Measurements from ENCODE around the gene PRTN3.

PRTN3 gene

DNA sequence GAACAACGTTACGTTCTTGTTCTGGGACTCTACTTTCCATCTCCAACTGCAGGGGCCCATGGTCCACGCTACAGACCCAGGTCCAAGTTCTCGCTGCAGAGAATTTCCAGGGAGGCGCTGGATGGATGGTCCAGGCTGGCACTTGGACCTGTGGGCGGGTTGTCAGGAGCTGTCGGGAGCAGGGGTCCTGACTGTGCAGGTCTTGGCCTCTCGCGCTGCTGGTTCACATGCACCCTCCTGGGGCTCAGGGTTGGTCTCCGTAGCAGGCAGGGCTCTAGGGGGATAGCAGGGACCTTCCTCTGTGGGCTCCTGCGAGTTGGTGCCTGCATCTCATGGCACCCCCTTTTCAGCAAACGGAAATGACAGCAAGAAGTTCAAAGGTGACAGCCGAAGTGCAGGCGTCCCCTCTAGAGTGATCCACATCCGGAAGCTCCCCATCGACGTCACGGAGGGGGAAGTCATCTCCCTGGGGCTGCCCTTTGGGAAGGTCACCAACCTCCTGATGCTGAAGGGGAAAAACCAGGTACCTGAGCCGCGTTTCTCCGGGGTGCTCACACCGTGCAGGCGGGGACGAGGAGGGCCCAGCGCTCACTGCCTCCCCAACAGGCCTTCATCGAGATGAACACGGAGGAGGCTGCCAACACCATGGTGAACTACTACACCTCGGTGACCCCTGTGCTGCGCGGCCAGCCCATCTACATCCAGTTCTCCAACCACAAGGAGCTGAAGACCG lies 36.9 kb upstream of the PRTN3 start:
- no peak for DNase-seq

DNA sequence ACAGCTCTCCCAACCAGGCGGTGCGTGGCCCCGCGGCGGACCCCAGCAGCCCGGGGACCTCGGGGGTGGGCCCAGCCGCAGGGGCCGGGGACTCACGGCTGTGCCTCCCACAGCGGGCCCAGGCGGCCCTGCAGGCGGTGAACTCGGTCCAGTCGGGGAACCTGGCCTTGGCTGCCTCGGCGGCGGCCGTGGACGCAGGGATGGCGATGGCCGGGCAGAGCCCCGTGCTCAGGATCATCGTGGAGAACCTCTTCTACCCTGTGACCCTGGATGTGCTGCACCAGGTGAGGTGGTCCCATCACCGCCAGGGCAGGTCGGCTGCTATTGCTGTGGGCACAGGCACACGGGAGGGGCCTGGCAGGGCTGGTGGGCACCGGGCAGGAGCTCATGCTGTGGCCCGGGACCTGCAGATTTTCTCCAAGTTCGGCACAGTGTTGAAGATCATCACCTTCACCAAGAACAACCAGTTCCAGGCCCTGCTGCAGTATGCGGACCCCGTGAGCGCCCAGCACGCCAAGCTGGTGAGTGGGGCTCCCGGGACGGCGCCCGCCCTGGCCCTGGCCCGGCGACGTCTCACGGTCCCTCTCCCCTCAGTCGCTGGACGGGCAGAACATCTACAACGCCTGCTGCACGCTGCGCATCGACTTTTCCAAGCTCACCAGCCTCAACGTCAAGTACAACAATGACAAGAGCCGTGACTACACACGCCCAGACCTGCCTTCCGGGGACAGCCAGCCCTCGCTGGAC lies 36.2 kb upstream of the PRTN3 start:
- no peak for DNase-seq

DNA sequence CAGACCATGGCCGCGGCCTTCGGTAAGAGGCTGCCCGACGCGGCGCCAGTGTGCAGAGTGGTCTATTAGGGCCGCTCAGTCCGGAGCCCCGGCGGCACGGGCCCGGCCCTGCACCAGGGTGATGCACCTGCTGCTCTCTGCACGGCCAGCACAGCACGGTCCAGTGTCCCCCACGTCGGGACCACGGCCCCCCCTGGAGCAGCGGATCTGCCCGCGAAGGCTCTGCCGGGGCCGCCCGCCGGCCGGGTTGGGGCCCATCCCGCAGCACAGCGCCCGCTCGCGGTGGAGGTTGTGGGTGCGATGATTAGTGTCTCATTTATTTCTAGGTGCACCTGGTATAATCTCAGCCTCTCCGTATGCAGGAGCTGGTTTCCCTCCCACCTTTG lies 35.6 kb upstream of the PRTN3 start:
- DNase-seq, result no peak

DNA sequence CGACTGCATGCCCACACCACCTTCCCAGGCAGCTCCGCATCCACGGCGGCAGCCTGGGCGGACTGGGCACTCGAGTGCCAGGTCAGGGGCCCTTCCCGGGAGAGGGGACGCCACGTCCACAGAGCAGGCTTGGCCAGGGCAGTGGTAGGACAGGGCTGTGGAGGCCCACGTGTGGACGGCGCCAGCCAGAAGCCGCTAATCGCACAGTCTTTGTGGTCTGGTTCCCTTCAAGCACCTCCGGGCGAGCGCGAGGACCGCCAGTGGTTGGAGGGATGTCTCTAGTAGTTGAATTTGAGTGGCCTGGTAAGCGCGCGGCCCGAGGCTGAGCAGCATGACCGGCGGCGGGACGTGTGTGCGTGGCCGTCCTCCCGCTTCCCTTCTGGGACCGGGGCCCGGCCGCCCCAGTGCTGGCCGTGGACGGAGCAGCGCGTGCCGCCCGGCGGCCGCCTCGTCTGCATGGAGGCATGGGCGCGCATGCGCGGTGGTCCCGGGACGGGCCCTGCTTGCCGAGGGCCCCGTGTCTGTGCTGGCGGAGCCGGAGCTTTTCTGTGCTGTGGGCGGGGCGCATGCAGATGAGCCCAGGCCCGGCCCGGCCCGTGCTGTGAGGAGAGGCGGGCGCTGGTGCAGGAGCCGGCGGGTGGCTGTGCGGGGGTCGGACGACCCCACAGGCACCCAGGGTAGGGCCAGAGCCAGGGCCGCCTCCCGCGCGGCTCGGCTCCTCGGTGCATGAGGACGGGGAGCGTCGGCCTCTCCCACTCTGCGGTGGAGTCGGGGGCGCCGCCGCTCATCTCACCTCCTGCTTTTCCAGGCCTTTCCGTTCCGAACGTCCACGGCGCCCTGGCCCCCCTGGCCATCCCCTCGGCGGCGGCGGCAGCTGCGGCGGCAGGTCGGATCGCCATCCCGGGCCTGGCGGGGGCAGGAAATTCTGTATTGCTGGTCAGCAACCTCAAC lies 34.9 kb upstream of the PRTN3 start:
- DNase-seq, result no peak

DNA sequence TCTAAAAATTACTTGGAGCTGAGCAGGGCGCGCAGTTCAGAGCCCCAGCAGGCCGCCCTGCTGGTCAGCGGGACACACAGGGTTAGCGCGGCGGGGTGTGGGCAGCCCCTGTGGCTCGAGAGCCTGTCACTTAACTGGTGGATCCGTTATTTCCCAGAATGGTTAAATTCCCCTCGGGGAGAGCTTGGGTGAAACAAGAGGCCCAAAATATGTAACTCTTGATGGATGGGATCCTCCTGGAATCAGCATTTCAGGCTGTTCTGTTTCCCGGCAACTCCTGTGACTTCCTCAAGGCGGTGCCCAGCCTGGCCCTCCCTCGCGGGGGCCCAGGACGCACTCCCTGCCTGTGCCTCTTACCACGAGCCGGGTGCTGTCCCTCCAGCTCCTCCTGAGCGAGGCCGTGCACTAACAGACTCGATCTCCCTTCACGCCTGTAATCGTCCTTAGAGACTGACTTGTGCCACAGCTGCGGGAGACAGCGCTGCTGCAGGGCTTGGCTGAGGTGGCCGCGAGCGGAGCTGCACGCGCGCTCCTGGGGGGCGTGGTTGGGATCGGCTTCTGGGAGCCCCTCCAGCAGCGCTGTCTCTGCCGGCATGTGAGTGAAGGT lies 33.9 kb upstream of the PRTN3 start:
- DNase-seq, result no peak

DNA sequence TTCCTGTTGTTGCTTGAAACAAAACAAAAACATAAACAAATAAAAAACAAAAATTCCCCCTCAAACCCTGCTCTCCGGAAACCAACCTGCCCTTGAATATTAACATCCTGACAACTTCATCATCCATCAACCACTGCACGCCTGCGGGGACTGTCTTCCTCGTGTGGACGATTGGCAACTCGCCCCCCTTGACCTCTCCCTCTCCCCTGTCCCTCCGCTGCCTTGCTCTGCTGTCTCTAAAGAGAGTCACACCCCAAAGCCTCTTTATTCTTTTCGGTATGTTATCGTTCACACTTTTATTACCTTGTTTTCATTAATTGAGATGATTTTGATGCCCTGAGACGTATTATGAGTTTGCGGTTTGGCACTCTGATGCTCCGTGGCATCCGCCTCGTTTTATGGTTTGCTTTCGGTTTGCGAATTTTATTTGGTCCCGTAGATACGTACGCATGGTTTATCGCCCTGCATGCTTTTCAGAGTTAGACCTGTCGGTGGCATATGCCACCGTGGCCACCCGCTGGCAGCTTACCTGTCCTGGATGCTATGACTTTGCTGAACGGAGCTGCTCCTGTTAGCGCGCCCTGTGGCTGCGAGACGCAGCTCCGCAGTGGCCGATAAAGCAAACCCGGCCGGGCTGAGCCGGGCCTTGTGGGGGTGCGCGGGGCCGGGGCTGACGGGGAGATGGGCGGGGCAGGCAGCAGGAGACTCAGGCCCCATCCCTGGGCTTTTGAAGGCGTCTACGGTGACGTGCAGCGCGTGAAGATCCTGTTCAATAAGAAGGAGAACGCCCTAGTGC lies 33.0 kb upstream of the PRTN3 start:
- DNase-seq, result no peak

DNA sequence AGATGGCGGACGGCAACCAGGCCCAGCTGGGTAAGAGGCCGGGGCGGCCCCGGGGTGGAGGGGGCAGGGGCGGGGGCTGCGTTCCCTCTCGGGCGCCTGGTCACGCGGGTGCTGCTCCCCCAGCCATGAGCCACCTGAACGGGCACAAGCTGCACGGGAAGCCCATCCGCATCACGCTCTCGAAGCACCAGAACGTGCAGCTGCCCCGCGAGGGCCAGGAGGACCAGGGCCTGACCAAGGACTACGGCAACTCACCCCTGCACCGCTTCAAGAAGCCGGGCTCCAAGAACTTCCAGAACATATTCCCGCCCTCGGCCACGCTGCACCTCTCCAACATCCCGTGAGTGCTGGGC lies 32.4 kb upstream of the PRTN3 start:
- DNase-seq, result no peak

DNA sequence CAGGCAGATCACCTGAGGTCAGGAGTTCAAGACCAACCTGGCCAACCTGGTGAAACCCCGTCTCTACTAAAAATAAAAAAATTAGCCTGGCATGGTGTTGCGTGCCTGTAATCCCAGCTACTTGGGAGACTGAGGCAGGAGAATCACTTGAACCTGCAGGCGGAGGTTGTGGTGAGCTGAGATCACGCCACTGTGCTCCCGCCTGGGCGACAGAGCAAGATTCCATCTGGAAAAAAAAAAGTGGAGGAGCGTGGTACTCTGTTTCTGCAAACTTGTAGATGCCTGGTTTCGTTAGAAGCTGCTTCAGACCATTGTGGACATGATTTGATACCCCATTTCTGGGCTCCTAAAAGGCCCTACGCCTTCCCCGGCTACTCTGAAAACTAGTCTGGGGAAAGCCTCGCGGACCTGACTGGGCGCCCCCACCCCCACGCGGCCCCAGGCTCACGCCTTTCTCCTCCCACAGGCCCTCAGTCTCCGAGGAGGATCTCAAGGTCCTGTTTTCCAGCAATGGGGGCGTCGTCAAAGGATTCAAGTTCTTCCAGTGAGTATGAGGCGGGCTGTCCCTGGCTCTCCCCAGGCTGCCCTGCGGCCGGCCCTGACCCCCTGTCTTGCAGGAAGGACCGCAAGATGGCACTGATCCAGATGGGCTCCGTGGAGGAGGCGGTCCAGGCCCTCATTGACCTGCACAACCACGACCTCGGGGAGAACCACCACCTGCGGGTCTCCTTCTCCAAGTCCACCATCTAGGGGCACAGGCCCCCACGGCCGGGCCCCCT lies 30.5 kb upstream of the PRTN3 start:
- DNase-seq, result no peak

DNA sequence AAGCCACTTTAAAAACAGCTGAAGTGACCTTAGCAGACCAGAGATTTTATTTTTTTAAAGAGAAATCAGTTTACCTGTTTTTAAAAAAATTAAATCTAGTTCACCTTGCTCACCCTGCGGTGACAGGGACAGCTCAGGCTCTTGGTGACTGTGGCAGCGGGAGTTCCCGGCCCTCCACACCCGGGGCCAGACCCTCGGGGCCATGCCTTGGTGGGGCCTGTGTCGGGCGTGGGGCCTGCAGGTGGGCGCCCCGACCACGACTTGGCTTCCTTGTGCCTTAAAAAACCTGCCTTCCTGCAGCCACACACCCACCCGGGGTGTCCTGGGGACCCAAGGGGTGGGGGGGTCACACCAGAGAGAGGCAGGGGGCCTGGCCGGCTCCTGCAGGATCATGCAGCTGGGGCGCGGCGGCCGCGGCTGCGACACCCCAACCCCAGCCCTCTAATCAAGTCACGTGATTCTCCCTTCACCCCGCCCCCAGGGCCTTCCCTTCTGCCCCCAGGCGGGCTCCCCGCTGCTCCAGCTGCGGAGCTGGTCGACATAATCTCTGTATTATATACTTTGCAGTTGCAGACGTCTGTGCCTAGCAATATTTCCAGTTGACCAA lies 29.8 kb upstream of the PRTN3 start:
- no peak for DNase-seq

DNA sequence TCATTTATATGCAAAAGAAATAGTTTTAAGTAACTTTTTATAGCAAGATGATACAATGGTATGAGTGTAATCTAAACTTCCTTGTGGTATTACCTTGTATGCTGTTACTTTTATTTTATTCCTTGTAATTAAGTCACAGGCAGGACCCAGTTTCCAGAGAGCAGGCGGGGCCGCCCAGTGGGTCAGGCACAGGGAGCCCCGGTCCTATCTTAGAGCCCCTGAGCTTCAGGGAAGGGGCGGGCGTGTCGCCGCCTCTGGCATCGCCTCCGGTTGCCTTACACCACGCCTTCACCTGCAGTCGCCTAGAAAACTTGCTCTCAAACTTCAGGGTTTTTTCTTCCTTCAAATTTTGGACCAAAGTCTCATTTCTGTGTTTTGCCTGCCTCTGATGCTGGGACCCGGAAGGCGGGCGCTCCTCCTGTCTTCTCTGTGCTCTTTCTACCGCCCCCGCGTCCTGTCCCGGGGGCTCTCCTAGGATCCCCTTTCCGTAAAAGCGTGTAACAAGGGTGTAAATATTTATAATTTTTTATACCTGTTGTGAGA lies 29.2 kb upstream of the PRTN3 start:
- DNase-seq, result no peak

DNA sequence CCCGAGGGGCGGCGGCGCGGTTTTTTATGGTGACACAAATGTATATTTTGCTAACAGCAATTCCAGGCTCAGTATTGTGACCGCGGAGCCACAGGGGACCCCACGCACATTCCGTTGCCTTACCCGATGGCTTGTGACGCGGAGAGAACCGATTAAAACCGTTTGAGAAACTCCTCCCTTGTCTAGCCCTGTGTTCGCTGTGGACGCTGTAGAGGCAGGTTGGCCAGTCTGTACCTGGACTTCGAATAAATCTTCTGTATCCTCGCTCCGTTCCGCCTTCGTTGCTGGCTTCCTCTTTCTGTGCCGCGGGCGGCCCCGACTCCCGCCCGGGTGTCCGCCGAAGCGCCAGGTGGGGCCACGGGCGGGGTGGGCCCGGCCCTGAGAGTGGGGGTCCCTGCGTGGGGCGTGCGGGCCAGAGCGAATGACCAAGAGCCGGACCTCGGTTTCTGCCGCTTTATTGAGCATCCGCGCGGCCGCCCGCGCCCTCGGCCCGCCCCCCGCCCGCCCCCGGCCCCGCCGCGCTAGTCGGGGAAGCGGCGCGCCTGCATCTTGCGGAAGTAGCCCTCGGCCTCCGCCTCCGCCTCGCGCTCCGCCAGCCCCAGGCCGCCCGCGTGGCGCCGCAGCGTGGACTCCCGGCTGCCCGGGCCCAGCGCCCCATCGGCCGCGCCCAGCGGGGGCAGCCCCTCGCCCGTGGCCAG lies 28.6 kb upstream of the PRTN3 start:
- DNase-seq, result no peak

DNA sequence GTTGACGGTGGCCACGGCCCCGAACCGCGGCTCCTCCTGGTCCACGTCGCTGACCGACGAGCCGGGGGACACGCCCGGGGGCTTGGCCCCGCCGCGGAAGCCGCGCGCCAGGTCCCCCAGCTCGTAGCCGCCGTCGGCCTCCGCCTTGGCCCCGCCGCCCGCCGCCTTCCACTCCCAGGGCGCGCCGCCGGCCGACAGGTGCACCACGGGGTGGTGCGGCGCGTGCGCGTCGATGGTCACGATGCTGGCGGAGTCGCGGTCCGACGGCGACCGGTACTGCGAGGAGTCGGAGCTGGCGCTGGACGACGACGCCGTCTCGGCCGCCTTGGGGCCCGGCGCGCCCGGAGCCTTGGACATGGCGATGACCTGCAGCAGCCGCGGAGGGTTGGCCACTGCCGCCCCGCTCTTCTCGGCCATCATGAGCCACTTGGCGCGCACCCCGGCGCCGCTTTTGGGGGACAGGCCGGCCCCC lies 28.0 kb upstream of the PRTN3 start:
- no peak for DNase-seq

DNA sequence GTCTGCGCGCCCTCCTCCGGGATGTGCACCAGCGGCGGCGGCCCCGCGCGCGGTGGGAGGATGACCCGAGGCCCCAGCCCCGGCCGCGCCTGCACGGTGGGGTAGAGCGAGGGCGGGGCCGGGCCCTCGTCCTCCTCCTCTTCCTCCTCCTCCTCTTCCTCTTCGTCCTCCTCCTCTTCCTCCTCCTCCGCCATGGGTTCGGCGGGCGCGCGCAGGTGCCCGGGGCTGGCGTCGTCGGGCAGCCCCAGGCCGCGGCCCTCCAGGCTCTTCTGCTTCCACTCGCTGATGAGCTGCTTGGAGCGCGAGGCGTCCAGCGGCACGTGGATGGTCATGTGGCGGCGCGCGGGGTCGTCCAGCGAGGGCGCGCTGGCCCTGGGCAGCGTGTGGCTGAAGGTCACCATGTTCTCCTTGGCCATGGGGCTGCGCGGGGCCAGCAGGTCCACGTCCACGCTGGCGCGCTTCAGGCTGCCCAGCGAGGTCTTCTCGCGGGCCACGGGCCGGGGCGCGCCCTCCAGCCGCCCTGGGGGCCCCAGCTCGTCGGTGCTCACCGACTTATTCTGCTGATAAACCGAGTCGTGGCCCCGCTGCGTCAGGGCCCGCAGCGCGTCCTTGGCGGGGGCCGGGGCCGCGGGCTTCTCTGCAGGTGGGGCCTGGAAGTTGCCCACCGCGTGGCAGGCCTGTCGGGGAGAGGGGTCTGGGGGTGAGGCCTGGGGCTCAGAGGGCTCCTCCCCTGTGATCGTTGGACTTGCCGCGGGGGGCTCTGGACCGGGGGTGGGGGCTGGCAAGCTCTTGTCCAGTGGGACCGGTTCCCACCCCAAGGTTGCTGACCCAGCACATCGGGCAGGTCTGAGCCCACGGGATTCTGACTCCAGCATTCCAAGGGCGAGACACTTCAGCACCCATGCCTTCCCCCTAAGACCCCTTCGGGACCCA lies 27.3 kb upstream of the PRTN3 start:
- DNase-seq, result no peak

DNA sequence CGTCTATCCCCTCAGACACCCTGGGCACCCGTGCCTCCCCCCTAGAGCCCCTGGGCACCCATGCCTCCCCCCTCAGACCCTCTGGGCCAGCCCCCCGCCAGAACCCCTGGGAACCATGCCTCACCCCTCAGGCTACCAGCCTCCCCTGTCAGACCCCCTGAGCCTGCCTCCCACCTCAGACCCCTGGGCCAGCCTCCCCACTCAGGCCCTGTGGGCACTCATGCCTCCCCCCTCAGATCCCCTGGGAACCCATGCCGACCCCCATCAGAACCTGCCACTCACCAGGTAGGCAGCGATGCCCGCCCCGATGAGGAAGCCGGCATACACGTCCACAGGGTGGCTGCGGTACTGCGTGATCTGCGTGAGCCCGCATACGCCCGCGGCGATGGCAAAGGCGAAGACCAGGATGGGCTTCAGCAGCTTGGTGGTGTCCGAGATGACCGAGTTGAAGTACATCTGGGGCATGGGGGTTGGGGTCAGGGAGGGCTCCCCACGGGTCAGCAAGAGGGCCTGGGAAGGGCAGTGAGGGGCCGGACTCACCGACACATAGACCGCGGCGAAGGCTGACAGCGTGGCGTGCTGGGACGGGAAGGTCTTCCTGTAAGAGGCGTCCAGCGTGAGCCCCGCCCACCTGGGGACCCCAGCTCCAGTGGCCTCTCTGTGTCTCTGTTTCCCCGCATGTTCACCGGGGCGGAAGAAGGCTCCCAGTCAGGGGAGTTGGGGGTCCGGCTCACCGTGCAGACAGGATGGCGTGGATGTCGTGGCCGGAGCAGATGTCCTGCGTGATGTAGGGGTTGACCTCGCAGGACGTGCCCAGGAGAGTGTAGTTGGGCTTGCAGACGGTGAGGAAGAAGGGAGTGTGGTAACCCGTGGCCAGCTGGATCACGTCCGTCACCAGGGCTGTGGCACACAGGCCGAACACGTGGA lies 26.4 kb upstream of the PRTN3 start:
- no peak for DNase-seq

DNA sequence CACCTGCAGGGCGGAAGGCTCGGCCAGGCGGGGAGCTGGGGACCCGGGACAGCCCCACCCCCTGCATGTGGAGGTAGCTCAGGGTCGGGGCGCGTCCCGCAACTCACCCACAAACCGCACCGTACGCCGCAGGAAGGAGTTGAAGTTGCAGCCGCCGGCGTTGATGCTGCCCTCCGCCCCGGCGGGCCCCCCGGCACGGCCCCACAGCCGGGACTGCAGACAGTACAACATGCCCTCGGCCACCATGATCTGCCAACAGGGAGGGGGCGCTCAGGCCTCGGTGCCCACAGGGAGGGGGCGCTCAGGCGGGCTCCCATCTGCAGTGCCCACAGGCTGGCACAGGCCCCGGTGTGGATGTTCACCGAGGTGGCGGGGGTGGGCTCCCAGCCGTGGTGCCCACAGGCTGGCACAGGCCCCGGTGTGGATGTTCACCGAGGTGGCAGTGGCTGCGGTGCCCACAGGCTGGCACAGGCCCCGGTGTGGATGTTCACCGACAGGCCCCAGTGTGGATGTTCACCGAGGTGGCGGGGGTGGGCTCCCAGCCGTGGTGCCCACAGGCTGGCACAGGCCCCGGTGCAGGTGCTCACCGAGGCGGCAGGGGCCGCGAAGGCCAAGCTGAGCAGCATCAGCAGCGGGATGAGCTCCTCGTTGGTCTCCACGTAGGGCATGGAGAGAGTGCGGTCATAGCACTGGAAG lies 25.6 kb upstream of the PRTN3 start:
- no peak for DNase-seq

DNA sequence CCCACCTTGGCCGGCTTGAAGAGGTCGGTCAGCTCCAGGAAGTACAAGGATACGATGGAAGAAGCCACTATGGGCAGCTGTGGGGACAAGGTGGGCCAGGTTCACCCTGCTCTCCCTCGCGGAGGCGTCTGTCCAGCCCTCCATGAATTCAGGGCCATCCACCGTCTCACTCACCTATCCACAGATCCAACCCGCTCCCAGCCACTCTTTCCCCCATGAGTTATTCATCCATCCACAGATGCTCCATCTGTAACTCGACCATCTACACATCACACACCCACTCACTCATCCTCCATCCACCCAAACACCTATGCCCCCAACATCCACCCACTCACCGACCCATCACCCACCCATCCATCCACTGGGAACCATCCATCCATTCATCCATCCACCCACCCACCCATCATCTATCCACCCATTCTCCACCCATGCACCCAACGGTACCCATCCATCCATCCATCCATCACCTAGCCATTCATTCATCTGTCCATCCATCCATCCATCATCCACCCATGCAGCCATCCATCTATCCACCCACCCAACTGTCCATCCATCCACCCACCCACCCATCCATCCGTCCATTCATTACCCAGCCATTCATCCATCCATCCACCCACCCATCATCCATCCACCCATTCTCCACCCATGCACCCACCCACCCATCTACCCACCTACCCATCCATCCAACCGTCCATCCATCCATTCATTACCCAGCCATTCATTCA lies 24.9 kb upstream of the PRTN3 start:
- DNase-seq, result no peak
